ENCODE results near the gene AP4S1. TPM values are rescaled to one million over a fixed set of nuclear protein-coding genes. Genes with fewer than 3 reads are reported as not detected.
A peak's percentile ranks its signal among the peaks of the same experiment; 100 is the strongest.
"Not testable (repeated sequence)": the region's sequence is repeated elsewhere in the genome, so short reads cannot be mapped to it uniquely, and the experiment has no call there.

Gene AP4S1
- total RNA-seq, 1 donor from 2014 or later: 7.7 TPM

GRCh38 chr14:31084385-31084784 is 58.9 kb downstream of the AP4S1 start:
- TF ChIP-seq, protein P1, sequence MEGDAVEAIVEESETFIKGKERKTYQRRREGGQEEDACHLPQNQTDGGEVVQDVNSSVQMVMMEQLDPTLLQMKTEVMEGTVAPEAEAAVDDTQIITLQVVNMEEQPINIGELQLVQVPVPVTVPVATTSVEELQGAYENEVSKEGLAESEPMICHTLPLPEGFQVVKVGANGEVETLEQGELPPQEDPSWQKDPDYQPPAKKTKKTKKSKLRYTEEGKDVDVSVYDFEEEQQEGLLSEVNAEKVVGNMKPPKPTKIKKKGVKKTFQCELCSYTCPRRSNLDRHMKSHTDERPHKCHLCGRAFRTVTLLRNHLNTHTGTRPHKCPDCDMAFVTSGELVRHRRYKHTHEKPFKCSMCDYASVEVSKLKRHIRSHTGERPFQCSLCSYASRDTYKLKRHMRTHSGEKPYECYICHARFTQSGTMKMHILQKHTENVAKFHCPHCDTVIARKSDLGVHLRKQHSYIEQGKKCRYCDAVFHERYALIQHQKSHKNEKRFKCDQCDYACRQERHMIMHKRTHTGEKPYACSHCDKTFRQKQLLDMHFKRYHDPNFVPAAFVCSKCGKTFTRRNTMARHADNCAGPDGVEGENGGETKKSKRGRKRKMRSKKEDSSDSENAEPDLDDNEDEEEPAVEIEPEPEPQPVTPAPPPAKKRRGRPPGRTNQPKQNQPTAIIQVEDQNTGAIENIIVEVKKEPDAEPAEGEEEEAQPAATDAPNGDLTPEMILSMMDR (conservative IDR thresholded peaks at IDR 0.05; ENCODE audit: low read depth, low read length): no peak
- no peak for DNase-seq (ENCODE audit: low read depth)
- no peak overlapping the region for H3K4me3 ChIP-seq (ENCODE audit: low read depth, low read length)

GRCh38 chr14:31085027-31085426 is 59.6 kb downstream of the AP4S1 start:
- no peak for DNase-seq (ENCODE audit: low read depth)
- H3K4me3 ChIP-seq (ENCODE audit: low read depth, low read length): no peak overlapping the region
- TF ChIP-seq, protein P1 (conservative IDR thresholded peaks at IDR 0.05; ENCODE audit: low read depth, low read length): no peak

DNA sequence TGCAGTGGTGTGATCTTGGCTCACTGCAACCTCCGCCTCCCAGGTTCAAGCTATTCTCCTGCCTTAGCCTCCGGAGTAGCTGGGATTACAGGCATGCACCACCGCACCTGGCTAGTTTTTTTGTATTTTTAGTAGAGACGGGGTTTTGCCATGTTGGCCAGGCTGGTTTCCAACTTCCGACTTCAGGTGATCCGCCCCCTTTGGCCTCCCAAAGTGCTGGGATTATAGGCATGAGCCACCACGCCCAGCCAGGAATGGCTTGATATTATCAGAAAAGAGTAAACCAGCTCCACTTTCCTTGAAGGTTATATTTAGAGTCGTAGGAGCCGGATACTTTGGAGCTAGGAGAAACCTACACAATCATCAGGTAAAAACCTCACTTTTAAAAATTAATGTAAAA is 61.0 kb downstream of the AP4S1 start:
- H3K4me3 ChIP-seq (ENCODE audit: low read depth, low read length); DNase-seq (ENCODE audit: low read depth): not testable (repeated sequence)

DNA sequence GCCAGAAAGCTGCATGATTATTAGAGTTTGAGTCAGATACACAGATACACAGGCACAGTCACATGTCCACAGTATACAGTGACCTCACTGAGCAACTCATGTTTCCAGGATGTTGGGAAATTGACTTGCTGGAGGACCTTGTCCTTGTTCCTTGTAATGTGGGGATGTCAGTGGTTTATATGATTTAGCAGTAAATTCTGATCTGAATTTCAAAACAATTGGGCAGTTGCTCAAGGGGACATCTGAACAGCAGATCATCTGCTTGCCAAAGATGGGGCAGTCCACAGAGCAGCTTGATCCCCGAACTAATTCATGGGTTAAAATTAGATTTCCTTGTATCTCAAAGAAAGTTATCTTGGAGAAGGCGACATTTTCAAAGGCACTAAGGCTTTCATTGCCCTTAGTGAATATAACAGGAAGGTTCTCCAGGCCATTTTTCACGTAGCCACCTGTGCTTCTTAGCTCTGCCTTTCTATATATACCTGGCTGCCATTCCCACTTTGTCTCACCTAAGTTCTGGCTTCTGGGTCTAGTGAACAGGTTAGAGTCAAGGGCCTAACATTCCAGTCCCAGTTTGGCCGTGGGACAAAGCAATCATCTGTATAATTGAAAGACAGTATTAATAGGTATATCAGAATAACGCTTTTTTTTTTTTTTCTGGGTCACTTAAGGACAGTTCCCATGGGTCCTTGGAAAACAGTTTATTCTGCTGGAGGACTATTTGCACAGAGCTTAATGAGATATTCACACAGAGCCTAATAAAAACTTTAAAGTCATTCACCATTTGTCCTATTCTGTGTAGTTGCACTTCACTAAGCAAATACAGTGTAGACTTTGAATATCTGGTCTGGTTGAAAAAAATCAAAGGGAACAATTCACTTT is 65.7 kb downstream of the AP4S1 start:
- DNase-seq (ENCODE audit: low read depth): peak; percentile 23
- TF ChIP-seq, protein P1 (conservative IDR thresholded peaks at IDR 0.05; ENCODE audit: low read depth, low read length): no peak
- no peak overlapping the region for H3K4me3 ChIP-seq (ENCODE audit: low read depth, low read length)

- TF ChIP-seq, protein P1 (conservative IDR thresholded peaks at IDR 0.05; ENCODE audit: low read depth, low read length): no peak
- H3K4me3 ChIP-seq (ENCODE audit: low read depth, low read length): no peak overlapping the region
- DNase-seq (ENCODE audit: low read depth): no peak
Observed at GRCh38 chr14:31092160-31092708, 66.8 kb downstream of the AP4S1 start.

DNA sequence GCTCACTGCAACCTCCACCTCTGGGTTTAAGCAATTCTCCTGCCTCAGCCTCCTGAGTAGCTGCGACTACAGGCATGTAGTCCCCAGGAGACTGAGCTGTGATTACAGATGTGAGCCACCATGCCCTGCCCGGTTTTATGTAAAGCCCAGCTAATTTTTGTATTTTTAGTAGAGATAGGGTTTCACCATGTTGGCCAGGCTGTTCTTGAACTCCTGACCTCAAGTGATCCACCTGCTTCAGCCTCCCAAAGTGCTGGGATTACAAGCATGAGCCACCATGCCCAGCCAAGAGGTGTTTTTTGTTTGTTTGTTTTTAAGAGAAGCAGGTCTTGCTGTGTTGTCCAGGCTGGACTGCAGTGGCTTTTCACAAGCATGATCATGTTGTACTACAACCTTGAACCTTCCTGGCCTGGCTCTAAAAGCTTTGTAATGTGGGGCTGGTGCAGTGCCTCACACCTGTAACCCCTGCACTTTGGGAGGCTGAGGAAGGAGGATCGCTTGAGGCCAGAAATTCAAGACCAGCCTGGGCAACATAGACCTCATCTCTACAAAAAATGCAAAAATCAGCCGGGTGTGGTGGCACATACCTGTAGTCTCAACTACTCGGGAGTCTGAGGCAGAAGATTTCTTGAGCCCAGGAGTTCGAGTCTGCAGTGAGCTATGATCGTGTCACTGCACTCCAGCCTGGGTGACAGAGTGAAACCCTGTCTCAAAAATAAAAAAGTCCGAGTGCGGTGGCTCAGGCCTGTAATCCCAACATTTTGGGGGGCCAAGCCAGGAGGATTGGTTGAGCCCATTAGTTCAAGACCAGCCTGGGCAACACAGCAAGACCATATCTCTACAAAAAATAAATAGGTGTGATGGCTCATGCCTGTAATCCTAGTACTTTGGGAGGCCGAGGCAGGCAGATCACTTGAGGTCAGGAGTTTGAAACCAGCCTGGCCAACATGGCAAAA is 68.7 kb downstream of the AP4S1 start:
- not testable (repeated sequence) for H3K4me3 ChIP-seq (ENCODE audit: low read depth, low read length); DNase-seq (ENCODE audit: low read depth)

- H3K4me3 ChIP-seq (ENCODE audit: low read depth, low read length); DNase-seq (ENCODE audit: low read depth): not testable (repeated sequence)
Observed at GRCh38 chr14:31095817-31096216, 70.4 kb downstream of the AP4S1 start.

DNA sequence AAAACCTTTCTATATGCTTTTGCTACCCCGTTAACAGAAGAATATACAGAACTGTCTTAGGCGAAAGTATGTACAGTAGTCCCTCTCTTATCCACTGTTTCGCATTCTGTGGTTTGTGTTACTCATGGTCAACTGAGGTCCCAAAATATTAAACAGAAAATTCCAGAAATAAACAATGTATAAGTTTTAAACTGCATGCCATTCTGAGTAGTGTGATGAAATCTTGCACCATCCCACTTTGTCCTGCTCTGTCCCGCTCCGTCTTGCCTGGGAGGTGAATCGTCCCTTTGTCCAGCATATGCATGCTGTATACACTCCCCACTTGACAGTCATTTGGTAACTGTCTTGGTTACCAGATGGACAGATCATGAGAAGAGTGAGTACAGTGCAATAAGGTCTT is 70.8 kb downstream of the AP4S1 start:
- no peak for DNase-seq (ENCODE audit: low read depth)
- TF ChIP-seq, protein P1 (conservative IDR thresholded peaks at IDR 0.05; ENCODE audit: low read depth, low read length): no peak
- H3K4me3 ChIP-seq (ENCODE audit: low read depth, low read length): no peak overlapping the region

Measured in epithelial cell of proximal tubule (primary cell).